Glomerular visceral epithelial cell (primary cell): ENCODE data around the gene INPP5D.
"Not testable (repeated sequence)": the region's sequence is repeated elsewhere in the genome, so short reads cannot be mapped to it uniquely, and the experiment has no call there.

ENCODE experiments used
- DNase-seq: peaks from one replicate; pipeline ENCODE4 v3.0.0-alpha.2; 2016; ENCODE audit errors: extremely low spot score

INPP5D gene

GRCh38 chr2:233059797-233060500 lies at the start of gene INPP5D:
Gene INPP5D (plus strand): TSS chr2:233060342. CDS start chr2:233060479, 137 bp downstream.
- DNase-seq: no peak

GRCh38 chr2:233010569-233011267 lies 49.4 kb upstream of the INPP5D start:
- DNase-seq: no peak

- no peak for DNase-seq
Measured at GRCh38 chr2:233011268-233011650, 48.9 kb upstream of the INPP5D start.

GRCh38 chr2:233011702-233012131 lies 48.4 kb upstream of the INPP5D start:
- no peak for DNase-seq

GRCh38 chr2:233012301-233012971 lies 47.7 kb upstream of the INPP5D start:
- DNase-seq: no peak

GRCh38 chr2:233013027-233013461 lies 47.1 kb upstream of the INPP5D start, which contains the start of gene NGEF:
Gene NGEF (minus strand): TSS chr2:233013256. CDS start chr2:232974890, 38,366 bp downstream.
- no peak for DNase-seq

- DNase-seq: no peak
Measured at GRCh38 chr2:233013650-233014049, 46.5 kb upstream of the INPP5D start.

- DNase-seq: no peak
Measured at GRCh38 chr2:233015019-233015645, 45.0 kb upstream of the INPP5D start.

GRCh38 chr2:233017947-233018346 lies 42.2 kb upstream of the INPP5D start:
- no peak for DNase-seq

GRCh38 chr2:233019610-233020009 lies 40.5 kb upstream of the INPP5D start:
- DNase-seq: not testable (repeated sequence)

- DNase-seq: no peak
Measured at GRCh38 chr2:233020454-233020853, 39.7 kb upstream of the INPP5D start.

- peak; percentile 13 for DNase-seq
Measured at GRCh38 chr2:233021771-233022170, 38.4 kb upstream of the INPP5D start.

- no peak for DNase-seq
Measured at GRCh38 chr2:233022561-233022960, 37.6 kb upstream of the INPP5D start.

- DNase-seq: no peak
Measured at GRCh38 chr2:233023007-233023760, 37.0 kb upstream of the INPP5D start.

GRCh38 chr2:233023761-233024410 lies 36.3 kb upstream of the INPP5D start:
- no peak for DNase-seq

GRCh38 chr2:233025706-233026105 lies 34.4 kb upstream of the INPP5D start:
- no peak for DNase-seq

- DNase-seq: peak; percentile 24
Measured at GRCh38 chr2:233026198-233026813, 33.8 kb upstream of the INPP5D start.

- DNase-seq: peak; percentile 7
Measured at GRCh38 chr2:233029321-233029720, 30.8 kb upstream of the INPP5D start.

- no peak for DNase-seq
Measured at GRCh38 chr2:233031556-233032500, 28.3 kb upstream of the INPP5D start.
